Renal cortical epithelial cell (primary cell): ENCODE results near the gene CEP135. TPM values are rescaled to one million over a fixed set of nuclear protein-coding genes. Genes with fewer than 3 reads are reported as not detected.
"Not testable (repeated sequence)": the region's sequence is repeated elsewhere in the genome, so short reads cannot be mapped to it uniquely, and the experiment has no call there.

ENCODE experiments used
- DNase-seq: peaks from one replicate; pipeline ENCODE4 v3.0.0-alpha.2; 2011; ENCODE audit warnings: low read depth
- total RNA-seq: library from RNA; depleted of rRNA; stranded (reverse); fragments of >200 nt; gene quantifications from 2 replicates; pipeline ENCODE4 v1.2.3, GENCODE V29; 2014

Gene CEP135
- total RNA-seq, 1 donor from 2014 or later, result 8.9 TPM

DNA sequence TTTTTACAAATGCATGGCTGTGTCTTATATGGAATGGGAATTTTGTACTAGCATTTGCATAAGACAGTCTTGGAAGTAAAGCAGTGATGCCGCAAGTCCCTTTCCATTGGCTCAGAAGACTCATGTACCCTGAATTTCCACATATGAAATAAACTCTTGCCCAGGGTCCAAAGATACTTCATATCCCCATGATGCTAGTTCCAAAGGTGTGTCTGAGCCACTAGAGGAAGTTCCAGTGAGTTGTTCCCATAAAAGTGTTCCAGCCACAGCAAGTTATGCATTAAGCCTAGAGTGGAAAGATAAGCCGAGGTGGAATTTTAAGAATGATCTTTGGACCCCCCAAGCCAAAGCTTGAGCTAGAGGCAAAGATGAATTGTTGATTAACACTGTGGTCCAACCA lies 9.3 kb upstream of the CEP135 start:
- DNase-seq, result no peak

DNA sequence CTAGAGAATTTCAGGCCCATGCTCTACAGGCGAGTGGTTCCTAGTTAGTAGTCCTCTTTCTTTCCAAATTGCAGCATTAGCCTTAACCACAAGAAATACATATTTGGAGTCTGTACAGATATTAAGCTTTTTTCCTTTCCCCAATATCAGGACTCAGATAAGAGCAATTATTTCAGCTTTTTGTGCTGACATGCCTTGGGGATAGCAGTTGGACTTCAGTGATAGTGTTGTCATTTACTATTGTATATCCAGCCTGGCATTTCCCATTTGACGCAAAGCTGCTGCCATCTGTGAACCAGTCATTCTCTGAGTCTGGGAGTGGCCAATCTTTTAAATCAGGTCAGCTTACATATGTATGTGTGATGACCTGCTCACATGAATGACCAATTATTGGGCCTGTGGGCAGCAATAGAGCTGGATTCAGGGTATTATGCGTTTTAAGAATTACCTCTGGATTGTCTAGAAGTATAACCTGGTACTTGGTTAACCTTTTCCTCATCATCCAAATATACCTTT lies 6.8 kb upstream of the CEP135 start:
- DNase-seq, result no peak

DNA sequence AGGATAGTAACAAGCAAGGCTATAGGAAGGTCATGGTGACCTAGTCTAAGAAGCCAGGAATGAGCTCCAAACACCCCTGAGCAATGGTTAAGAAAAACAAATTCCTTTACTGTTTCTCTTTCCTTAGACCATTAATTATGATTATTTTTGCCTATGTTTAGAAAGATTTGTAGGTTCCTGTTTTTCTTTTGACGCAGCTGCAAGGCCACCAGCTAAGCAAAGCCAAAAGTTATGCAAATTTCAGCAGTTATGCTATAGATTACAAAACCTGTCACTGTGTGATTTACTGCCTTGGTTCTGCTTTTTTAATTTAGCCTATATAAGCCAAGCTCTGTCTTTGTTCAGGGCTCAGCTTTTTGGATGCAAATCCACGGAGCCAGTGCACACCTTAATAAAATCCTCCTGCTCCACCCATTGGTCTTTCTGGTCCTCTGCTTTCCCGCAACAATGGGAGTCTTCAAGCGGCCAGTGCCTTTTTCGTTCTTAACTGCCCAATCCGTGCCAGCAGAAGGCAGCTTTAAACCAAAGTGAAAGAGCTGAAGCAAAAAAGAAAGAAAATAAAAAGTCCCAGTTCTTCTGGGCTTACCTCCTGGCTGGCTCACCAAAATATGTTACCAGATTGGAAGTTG lies 1.4 kb upstream of the CEP135 start:
- peak; percentile 13 for DNase-seq

DNA sequence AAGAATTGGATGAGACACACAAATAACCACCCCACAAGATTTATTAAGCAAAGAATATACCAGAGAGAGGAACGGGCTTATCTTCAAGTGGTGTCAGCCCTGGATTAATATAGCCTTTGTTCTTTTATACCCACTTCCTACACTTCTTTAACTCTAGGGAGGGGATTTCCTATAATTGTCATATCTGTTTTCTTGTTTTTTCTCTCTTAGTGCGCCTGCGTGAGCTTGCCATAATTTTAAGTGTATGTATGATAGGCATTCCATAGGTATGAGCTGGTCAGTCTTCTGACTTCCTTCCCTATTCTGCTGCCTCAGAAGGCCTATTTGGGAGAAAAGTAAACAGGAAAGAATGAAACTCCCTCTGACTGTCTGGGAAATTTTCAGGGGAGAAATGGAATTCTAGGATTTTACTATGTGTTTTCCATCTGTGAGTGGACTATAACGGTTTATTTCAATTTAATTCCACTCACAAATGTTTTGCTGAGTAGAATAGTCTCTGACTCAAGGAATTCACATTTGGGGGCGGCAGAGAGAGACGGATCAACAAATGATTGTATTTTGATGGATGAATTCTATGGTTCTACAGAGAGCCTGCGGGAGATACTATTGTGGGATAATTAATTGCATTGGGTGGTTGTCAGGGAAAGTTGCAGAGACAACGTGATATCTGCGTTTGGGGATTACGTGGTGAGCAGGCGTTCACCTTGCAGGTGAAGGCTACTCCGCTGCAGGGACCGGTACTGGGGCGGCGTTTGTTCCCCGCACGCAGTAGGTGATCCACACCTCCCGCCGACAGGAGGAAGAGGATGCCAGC lies 626 bp upstream of the CEP135 start:
- DNase-seq, result peak; percentile 86

DNA sequence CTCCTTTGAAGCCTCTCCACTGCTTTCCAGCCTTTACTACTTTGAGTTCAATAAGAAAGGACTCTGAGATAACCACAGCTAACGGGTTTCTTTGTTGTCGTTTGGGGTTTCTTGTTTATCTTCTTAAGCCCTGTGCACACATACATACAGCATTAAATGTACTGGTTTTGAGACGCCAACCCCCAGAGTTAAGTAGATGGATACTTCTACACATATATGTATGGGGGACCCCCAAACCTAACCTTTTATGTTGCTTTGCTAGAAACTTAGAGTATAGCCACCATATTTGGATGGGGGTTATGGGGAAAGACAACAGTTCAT lies 697 bp downstream of the CEP135 start:
- no peak for DNase-seq

DNA sequence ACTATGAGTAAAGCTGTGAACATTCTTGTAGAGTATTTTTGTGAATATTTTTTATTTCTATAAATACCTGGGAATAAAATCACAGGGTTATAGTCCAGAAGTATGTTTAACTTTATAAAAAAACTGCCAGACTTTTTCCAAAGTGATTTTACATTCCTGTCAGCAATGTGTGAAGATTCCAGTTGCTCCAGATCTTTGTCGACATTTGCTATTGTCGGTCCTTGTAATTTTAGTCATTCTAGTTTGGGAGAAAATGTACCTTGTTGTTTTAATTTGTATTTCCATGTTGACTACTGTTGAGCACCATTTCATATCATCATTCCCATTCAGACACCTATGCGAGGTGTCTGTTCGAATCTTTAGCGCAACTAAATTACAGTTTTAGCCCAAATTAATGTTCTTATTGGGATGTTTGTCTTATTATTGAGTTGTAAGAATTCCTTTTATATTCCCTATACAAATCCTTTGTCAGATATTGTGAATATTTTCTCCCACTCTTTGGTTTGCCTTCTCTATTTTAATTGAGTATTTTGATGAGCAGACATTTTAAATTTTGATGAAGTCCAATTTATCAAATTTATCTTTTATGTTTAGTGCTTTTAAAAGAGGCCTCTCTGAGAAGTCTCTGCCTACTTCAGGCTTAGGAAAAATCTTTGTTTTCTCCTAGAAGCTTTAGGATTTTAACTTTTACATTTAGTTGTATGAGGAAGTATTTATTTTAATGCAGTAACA lies 2.6 kb downstream of the CEP135 start:
- no peak for DNase-seq

DNA sequence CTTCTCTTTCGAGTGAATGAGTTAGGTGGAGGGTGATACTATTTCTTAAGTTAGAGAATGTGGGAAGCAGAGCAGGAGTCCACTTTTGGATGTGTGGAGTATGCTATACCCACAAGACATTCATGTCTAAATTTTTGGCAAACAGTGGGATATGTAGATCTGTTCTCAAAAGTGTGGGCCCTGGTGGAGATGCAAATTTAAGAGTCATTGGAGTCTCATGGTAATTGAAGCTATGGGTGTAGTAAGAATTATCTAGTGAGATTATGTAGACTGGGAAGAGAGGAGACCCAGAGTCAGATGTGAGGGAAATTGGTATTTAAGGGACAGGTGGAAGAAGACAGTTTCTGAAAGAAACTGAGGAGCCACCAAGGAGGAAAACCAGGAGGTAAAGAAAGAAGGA lies 7.0 kb downstream of the CEP135 start:
- DNase-seq, result no peak

DNA sequence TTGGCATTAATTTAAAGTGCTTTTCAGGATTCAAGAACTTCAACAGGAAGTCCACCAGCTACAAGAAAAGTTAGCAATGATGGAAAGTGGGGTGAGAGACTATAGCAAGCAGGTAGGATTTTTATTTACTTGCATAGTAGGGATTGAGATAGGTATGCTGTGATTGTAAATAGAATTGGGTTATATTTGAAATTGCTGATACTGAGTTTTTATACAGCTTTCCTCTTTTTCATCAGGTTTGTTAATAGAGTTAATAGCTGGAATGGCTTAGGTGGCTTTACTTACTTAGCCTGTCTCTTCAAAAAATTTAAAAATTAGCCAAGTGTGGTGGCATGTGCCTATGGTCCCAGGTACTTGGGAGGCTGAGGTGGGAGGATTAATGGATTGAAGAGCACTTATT lies 10.9 kb downstream of the CEP135 start:
- DNase-seq, result no peak

DNA sequence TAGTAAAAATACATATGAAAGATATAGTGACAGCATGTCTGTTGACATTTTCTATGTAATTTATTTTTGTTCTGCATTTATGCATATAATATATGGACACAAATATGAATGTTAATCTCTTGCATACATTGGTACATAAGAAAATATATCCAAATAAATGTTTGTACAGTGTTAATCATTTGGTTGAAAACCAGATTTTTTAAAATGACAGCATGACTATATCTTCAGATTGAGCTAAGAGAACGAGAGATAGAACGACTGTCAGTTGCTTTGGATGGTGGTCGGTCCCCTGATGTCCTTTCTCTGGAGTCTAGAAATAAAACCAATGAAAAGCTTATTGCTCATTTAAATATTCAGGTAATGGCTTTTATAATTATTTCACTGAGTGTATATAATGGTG lies 15.3 kb downstream of the CEP135 start:
- no peak for DNase-seq

DNA sequence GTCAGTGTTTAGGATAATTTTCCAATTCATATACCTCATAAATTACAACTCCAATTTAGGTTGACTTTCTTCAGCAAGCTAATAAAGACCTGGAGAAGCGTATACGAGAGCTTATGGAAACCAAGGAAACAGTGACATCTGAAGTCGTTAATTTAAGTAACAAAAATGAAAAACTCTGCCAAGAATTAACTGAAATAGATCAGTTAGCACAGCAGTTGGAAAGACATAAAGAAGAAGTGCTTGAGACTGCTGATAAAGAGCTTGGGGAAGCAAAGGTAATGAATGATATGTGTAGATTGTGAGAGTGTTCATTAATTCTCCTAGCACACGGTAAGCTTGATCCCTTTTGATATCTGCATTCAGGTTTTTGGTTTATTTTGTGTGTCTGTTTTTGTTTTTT lies 16.8 kb downstream of the CEP135 start:
- DNase-seq, result no peak

DNA sequence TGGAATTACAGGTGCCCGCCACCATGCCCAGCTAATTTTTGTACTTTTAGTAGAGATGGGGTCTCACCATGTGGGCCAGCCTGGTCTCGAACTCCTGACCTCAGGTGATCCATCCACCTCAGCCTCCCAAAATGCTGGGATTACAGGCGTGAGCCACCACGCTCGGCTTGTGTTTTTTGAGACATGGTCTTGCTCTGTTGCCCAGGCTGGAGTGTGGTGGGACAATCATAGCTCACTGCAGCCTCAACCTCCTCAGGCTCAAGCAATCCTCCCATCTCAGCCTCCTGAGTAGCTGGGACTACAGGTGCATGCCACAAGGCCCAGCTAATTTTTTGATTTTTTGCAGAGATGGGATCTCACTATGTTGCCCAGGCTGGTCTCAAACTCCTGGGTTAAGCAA lies 17.6 kb downstream of the CEP135 start:
- not testable (repeated sequence) for DNase-seq

DNA sequence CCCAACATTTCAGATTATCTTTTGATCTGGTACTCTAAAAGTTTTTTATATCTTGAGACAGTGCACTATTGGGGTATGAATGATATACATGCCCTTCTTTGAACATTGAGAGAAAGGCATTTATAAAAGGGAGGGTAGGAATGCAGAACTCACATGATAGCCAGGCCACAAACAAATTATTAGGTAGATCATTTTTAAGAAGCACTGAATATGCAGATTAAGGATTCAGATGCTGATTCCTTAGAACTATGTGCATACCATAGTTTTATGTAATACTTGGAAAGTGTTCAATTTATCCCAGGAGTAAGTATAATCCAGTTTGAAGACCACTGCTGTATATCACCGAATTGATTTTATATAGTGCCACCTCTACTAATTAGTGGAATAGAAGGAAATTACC lies 18.6 kb downstream of the CEP135 start:
- no peak for DNase-seq

DNA sequence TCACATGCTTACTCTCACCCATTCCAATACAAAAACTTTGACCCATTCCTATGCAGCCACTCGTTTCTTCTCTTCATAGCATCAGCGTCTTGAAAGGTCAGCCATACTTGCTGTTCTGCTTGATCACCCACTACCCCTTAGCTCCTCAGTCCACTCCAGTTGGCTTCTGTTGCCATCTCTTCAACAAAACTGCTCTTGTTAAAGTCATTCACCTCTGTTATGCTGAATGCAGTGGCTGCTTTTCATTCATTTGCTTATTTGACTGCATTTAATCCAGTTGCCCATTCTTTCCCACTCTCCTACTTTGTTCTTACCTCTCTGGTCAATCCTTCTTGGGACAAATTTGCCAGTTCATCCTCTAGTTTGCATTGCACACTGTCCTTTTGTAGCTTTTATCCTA lies 24.9 kb downstream of the CEP135 start:
- DNase-seq, result no peak

DNA sequence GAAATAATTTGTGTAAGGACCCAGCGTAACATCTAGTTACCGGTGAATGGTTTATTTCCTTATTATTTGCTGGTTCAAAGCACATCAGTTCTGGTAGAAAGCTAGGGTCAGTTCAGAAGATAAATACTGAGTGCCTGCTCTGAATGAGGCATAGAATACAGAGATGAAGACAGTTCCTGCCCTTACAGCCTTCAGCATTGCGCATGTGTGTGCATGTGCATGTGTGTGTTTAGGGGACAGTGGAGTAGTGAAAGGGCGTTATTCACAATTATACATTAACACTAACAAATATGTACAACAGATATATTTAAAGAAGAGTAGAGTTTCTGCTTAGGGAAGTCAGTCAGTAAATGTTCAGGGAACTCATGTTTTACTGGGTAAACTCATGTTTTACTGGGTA lies 29.1 kb downstream of the CEP135 start:
- DNase-seq, result no peak

DNA sequence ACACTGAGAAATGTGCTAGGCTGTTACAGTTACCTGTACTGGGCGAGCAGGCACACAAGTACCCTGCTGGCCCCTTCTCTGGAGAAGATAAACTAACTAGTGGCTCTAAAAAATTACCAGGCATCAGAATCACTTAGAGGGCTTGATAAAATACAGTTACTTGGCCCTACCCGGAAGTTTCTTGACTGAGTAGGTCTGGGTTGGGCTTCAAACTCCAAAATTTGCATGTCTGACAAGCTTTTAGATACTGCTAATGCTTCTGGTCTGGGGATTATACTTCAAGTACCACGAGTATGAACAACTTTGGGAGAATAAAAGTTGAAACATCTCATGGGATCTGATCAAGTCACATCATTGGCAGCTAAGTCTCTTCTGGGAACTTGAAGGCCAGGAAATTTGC lies 30.8 kb downstream of the CEP135 start:
- no peak for DNase-seq

DNA sequence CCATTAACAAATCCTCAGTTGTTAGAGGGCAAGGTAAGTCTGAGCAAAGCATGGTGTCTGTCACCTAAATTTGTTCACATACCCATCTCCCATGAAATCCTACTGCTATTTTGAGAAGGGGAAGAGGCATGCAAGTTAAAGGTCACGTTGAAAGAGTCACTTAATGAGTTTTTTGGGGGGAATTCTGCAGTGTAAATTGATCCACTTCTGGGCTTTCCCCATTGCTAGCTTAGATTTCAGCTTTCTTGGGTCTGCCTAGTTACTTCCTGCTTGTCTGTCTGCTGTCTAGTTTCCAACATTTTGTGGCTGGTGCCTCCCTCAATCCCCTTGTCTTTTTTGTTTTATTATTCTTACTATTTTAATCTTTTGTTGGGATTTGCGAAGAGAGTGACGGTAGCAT lies 32.0 kb downstream of the CEP135 start:
- no peak for DNase-seq

DNA sequence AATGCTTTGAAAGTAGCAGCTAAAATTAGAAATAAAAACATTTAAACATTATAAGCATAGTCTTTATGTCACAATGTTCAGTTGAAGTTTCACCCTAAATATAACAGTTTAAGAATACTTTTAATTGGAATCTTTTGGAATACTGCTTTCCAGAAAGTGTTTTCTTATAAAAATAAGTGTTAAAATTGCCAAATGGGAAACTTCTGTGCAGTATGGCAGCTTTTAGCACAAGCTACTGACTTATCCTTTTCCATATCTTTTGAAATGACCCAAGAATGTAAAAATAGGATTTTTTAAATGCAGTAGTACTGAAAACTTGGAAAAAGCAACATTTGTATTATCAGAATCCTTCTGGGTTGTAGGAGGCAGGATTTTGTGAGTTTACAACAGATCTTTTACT lies 34.2 kb downstream of the CEP135 start:
- no peak for DNase-seq

DNA sequence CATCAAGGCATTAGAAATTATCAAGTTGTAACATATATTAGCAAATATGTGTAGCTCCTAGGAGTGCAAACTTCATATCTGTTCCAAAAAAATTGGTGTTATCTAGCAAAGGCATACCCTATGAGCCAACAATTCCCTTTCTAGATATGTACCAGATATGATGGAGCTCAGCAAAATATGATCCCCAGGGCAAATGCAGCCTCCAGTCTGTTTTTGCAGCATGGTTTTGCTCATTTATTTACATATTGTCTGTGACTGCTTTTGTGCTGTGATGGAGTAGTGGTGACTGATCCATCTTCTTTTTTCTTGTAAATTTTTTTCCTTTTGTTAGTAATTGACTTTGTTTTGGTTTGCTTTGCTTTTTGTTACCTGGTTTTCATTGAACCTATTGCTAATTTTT lies 41.0 kb downstream of the CEP135 start:
- DNase-seq, result no peak

DNA sequence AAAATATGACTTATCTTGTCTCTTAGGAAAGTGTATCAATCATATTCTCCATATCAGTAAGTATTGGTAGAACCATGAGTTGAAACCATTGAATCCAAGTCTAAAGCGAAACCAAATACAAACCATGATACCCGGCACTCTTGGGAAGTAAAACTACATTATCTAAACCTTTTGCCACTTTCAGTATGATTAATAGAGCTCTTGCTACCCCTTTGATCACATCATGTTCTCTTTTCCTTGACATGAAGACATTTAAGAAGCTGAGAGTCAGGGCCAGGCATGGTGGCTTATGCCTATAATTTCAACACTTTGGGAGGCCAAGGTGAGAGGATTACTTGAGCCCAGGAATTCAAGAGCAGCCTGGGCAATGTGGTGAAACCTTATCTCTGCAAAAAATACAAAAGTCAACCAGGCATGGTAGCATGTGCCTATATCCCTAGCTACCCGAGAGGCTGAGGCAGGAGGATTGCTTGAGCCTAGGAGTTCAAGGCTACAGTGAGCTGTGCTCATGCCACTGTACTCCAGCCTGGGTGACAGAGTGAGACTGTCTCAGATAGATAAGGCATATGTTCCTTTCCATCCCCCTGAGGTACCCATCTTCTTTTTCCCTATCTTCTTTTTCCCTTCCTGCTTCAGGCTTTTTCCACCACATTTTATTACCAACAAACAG lies 45.4 kb downstream of the CEP135 start:
- no peak for DNase-seq

DNA sequence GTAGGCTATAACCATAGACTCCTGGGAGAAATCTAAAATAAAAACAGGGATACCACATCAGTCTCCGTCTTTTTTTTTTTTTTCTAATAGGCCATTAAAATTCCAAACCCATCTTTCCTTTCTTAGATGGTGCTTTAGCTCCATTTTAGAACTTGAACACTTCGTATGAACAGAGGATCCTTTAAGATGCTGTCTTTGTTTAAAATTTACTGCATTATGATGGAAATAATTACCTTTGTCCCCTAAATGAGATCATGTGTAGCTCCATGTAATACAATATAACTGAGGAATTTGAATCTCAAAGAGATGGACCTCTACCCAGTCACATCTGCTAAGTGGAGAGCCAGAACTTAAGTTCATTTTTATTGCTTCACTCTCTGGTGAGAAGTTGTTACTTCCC lies 47.9 kb downstream of the CEP135 start:
- DNase-seq, result no peak

DNA sequence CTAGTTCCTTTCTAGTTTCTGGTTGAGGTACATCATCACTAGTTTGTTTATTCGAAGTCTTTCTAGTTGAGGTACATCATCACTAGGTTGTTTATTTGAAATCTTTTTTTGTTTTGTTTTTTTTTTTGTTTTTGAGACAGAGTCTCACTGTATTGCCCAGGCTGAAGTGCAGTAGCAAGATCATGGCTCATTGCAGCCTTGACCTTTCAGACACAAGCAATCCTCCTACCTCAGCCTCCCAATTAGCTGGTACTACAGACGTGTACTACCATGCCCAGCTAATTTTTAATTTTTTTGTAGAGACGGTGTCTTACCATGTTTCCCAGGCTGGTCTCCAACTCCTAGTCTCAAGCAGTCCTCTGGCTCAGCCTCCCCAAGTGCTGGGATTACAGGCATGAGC lies 54.9 kb downstream of the CEP135 start:
- DNase-seq, result no peak

DNA sequence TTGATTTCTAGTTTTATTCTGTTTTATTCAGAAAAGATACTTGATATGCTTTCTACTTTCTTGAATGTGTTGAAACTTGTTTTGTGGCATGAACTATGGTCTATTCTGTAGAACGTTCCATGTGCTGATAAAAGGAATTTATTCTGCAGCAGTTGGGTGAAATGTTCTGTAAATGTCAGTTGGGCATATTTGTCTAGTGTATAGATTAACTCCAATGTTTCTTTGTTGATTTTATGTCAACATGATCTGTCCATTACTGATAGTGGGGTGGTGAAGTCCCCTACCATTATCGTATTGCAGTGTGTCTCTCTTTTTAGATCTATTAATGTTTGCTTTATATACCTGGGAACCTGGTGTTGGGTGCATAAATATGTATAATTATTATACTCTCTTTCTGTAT lies 55.5 kb downstream of the CEP135 start:
- no peak for DNase-seq
